Measurements from ENCODE around the gene TAS2R39. TPM values are rescaled to one million over a fixed set of nuclear protein-coding genes. Genes with fewer than 3 reads are reported as not detected.

The TAS2R39 gene
- polyA plus RNA-seq, 4 donors = not detected

DNA sequence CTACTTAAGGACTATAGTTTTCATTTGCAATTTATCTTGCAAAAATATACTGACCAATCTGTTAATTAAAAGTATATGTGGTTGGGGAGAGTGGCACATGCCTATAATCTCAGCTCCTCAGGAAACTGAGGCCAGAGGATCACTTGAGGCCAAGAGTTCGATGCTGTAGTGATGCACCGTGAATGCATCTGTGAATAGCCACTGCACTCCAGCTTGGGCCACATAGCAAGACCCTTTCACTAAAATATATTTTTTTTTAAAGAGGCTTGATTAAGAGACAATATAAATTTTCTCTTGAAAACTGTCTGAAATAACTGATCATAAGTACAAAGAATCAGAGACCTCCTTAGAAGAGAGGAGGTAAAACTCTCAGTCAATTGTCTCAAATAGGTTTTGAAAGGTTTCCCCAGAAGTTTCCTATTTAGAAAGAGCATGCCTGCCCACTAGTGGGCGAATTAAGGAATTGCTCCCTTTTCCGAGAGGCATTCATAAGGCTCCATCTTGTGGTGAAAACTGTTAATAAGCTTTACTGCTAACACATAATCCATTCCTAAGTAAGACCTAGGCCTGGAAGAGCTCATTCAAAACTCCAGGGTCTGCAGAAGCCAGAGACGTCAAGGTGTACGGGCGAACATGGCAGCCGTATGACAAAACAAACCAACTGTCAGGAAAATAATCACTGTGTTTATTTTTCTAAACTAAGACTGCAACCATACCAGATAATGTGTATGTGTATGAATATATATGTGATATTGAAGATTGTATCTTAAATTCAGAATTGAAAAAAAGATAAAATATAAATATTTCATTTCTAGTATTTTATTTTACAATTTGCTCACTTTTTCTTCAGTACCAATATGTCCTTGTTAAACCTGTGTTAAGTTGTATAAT lies 31.8 kb downstream of the TAS2R39 start:
- peak; percentile 68 to 78 (median 75) for DNase-seq (ENCODE audit: low read depth in 4 of 4, low spot score in 3 of 4)

DNA sequence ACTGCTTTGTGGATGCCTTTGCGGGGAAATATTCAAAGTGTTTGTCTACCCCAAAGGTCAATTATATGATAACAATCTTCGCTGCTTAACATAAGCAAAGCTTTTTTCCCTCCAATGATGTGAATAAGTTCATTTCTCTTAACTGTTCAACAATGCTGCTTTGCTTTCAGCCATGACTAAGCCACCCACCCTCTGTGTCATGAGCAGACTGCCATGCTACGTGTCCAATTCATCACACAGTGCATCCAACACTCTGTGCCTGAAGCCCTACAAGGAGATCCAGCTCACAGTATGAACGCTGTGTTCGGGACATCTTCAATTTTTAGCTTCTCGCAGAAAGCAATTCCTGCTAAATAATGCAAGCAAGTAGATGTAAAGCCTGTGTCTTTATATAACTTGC lies 32.9 kb downstream of the TAS2R39 start:
- no peak for DNase-seq (ENCODE audit: low read depth in 4 of 4, low spot score in 3 of 4)

DNA sequence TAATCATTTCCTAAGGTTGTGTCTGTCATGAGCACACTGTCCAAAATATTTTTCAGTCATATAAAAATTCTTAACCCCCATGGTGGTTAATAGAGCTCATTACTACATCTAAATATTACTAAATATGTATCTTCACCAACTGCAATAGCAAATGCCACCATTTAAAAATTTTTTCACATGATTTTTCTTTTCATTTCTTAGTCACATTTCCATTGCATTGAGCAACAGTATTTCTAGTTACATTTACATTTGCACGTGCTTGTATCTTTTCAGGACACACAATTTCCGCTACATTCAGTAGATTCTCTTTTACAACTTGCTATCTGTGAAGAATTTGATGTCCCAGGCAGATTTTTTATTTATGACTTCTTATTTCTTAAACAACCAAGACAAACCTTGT lies 33.5 kb downstream of the TAS2R39 start:
- DNase-seq (ENCODE audit: low read depth in 4 of 4, low spot score in 3 of 4) = no peak

DNA sequence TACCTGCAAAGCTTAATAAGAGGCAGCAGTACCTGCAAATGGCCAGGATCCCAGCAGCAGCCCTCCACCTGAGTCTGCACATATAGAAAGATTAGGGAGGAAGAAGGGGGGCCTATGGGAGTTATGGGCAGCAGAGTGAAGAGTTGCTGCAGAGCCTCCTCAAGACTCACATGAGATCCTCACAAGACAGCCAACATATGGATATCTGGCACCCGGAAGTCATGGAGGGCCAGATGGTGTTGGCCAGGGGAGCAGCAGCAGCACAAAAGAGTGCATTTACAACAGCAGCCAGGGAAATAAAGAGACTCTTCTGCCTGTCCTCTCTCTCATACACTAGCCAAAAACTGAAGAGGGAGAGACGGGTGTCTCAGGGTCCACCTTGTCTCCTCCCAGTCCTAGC lies 34.6 kb downstream of the TAS2R39 start:
- no peak for DNase-seq (ENCODE audit: low read depth in 4 of 4, low spot score in 3 of 4)

DNA sequence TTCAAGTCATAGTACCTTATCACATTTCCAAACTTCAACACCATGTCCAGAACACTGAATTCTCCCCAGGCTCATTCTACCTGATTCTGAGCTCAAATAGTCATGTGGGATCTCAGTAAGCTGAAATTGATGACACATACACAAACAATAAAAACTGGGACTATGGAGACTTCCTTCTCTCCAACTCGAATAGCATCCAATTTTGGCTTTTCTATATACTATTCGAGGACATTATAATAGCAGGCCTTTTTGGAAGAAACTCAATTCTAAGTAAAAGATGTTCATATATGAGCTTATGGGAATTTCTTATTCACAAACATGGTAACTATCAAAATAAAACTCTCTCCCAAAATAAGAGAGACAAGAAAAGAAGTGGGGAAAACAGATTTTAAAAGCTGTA lies 38.1 kb downstream of the TAS2R39 start:
- no peak for DNase-seq (ENCODE audit: low read depth in 4 of 4, low spot score in 3 of 4)

DNA sequence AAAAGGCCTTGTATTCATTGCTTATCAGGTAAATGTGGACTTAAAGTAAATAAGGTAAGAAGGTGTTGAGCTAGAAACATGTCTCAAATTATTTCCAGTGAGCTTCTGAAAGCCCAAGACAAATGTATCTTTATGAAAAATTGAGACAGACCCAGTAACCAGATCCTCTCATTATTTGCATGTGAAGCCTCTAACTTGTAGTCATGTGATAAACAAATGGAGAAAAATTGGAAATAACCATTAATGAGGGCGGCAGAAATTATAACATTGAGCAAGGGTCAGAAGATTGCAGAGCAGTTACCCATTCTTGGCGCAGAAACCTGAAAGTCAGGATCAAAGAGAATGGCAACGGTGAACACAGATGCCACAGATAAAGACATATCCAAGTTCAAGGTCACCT lies 38.5 kb downstream of the TAS2R39 start, which contains the start of gene TAS2R40:
Gene TAS2R40, plus strand, starts transcription at position 301 of the 400 bp plus-strand sequence. Its CDS starts 42 bp downstream, at position 343.
- DNase-seq (ENCODE audit: low read depth in 4 of 4, low spot score in 3 of 4) = no peak

DNA sequence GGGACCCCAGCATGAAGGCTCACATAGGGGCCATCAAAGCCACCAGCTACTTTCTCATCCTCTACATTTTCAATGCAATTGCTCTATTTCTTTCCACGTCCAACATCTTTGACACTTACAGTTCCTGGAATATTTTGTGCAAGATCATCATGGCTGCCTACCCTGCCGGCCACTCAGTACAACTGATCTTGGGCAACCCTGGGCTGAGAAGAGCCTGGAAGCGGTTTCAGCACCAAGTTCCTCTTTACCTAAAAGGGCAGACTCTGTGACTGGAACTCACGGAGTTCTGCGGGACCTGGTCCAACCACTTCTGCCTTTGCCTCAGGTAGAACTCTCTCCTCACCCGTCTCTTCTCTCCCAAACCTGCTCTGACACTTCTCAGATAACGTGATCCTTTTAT lies 39.6 kb downstream of the TAS2R39 start:
- no peak for DNase-seq (ENCODE audit: low read depth in 4 of 4, low spot score in 3 of 4)

DNA sequence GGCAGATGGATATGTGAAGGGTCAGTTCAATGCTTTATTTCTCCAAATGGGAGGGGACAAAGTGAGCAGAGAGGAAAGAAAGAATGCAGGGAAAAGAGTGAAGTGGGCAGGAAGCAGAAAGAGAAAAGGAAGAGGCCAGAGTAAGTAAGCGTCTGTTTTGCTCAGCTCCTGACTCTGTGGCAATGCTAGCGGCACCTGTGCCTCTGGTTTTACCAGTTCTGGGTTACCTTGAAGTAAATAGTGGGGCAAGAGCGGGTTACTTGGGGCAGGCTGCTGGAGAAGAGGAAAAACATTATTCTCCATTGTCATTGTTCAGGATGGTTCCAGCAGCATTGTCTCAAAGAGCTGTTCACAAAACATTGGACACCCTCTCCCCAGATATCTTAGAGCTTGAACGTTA lies 40.6 kb downstream of the TAS2R39 start:
- no peak for DNase-seq (ENCODE audit: low read depth in 4 of 4, low spot score in 3 of 4)

DNA sequence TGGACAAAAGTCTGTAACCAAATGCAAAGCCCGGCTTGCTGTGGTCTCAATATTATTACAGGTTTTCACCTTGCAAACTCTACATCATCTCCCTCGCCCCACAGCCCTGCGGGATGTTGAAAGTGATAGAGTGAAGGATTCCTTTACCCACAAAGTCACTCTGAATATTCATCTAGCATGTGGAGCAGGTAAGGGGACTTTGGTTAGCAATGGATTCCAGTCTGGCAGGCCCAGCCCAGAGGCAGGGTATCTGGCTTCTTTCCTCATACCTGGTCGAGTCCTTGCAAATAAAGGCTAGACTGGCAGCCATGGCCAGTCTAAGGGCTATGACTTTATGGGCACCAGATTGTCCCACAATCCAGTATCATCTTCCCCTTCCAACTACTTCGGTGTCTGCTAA lies 41.8 kb downstream of the TAS2R39 start:
- no peak for DNase-seq (ENCODE audit: low read depth in 4 of 4, low spot score in 3 of 4)

DNA sequence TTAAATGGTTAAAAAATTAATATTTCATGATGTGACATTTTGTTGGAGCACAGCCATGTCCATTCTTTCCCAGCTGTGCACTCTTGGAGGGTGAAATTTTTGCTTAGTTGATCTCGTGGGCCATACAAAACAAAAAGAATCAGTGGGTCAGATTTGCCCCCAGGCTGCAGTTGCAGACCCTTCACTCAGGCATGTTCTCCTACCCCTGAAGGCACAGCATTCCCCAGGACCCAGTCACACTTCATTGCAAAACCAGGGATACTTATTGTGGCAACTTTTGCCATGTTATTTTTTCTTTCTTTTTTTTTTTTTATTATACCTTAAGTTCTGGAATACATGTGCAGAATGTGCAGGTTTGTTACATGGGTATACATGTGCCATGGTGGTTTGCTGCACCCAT lies 44.6 kb downstream of the TAS2R39 start:
- DNase-seq (ENCODE audit: low read depth in 4 of 4, low spot score in 3 of 4) = no peak

DNA sequence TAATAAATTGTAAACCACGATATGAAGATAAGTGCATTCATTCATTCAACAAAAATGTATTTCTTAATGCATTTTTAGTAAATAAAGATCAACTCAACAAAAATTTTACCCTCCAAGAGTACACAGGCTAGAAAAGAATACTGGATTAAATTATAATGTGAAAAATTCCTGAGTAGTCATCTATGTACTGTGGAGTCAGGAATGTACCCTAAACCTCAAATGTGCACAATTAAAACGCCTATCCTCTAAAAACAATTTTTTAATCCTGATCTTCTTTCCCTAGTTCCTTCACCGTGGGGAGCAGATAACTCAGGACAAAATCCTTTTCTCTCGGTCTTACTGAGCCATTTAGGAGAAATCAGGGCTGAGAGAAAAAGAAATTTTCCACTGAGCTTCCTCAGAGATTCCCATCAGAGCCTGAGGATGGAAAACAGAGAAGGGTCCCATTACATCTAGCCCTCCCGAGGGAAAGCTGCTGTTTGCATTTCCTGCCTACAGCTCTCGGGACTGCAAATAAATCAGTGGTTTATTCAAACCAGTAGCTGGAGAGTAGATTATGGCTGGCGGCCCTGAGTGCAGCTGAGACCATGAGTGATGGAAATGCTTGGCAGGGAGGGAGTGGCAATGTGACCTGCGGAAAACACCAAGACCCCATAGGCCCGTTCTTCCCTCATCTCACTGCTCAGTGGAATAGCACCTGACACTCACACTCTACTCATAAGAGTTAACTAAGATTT lies 46.0 kb downstream of the TAS2R39 start:
- no peak for DNase-seq (ENCODE audit: low read depth in 4 of 4, low spot score in 3 of 4)

DNA sequence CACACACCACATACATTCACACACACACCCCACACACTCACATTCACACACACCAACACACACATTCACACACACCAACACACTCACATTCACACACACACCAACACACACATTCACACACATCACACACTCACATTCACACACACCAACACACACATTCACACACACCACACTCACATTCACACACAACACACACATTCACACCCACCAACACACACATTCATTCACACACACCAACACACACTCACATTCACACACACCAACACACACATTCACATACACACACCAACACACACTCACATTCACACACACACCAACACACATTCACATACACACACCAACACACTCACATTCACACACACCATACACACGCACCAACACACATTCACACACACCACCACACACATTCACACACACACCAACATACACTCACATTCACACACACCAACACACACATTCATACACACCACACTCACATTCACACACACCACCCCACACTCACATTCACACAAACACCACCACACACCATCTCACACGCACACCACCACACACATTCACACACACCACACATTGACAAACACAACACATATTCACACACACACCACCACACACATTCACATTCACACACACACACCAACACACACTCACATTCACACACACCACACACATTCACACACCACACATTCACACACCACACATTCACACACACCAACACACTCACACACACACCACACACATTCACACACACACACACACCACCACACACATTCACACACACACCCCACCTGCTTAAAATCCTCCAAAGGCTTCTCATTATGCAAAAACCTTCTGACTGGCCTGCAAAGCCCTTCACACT lies 47.6 kb downstream of the TAS2R39 start:
- DNase-seq (ENCODE audit: low read depth in 4 of 4, low spot score in 3 of 4) = no peak

Other genes starting within 250 kb of the TAS2R39 start
- gene TRPV5, start 249.7 kb upstream of the TAS2R39 start, polyA plus RNA-seq (ENCODE audit: insufficient read length in 4 of 4) = 1 to 10 TPM in 1 of 4 donors, under 1 TPM in 3; 0.58 to 1.5 (median 0.81) TPM
- under 1 TPM in 3 of 4 donors, not detected in 1; 0.43 to 0.67 (median 0.53) TPM for gene LLCFC1, start 243.9 kb upstream of the TAS2R39 start, polyA plus RNA-seq (ENCODE audit: insufficient read length in 4 of 4)
- gene KEL, start 221.1 kb upstream of the TAS2R39 start, polyA plus RNA-seq (ENCODE audit: insufficient read length in 4 of 4) = 1 to 10 TPM; 1.6 to 3.1 (median 2.2) TPM
- not detected for gene OR9A2, start 156.3 kb upstream of the TAS2R39 start, polyA plus RNA-seq (ENCODE audit: insufficient read length in 4 of 4)
- not detected for gene OR6V1, start 131.1 kb upstream of the TAS2R39 start, polyA plus RNA-seq (ENCODE audit: insufficient read length in 4 of 4)
- not detected for gene PIP, start 51.3 kb upstream of the TAS2R39 start, polyA plus RNA-seq (ENCODE audit: insufficient read length in 4 of 4)
- not detected for gene TAS2R40, start 38.6 kb downstream of the TAS2R39 start, polyA plus RNA-seq (ENCODE audit: insufficient read length in 4 of 4)
- gene GSTK1, start 80.0 kb downstream of the TAS2R39 start, polyA plus RNA-seq (ENCODE audit: insufficient read length in 4 of 4) = 100 to 1,000 TPM; 192 to 226 (median 217) TPM
- gene TMEM139, start 101.5 kb downstream of the TAS2R39 start, polyA plus RNA-seq (ENCODE audit: insufficient read length in 4 of 4) = 10 to 100 TPM; 57.0 to 76.0 (median 60.8) TPM
- gene CASP2, start 104.9 kb downstream of the TAS2R39 start, polyA plus RNA-seq (ENCODE audit: insufficient read length in 4 of 4) = 10 to 100 TPM; 46.6 to 57.5 (median 48.5) TPM
- under 1 TPM; 0.11 to 0.21 (median 0.17) TPM for gene CLCN1, start 132.7 kb downstream of the TAS2R39 start, polyA plus RNA-seq (ENCODE audit: insufficient read length in 4 of 4)
- gene FAM131B, start 179.3 kb downstream of the TAS2R39 start, polyA plus RNA-seq (ENCODE audit: insufficient read length in 4 of 4) = 1 to 10 TPM; 2.1 to 3.0 (median 2.5) TPM
- 100 to 1,000 TPM in 1 of 4 donors, 10 to 100 TPM in 3; 75.8 to 120 (median 89.8) TPM for gene ZYX, start 197.9 kb downstream of the TAS2R39 start, polyA plus RNA-seq (ENCODE audit: insufficient read length in 4 of 4)
- gene EPHA1, start 225.4 kb downstream of the TAS2R39 start, polyA plus RNA-seq (ENCODE audit: insufficient read length in 4 of 4) = 10 to 100 TPM; 16.5 to 22.5 (median 17.6) TPM